ENCODE results near the gene PLXNA4.

PLXNA4 gene

DNA sequence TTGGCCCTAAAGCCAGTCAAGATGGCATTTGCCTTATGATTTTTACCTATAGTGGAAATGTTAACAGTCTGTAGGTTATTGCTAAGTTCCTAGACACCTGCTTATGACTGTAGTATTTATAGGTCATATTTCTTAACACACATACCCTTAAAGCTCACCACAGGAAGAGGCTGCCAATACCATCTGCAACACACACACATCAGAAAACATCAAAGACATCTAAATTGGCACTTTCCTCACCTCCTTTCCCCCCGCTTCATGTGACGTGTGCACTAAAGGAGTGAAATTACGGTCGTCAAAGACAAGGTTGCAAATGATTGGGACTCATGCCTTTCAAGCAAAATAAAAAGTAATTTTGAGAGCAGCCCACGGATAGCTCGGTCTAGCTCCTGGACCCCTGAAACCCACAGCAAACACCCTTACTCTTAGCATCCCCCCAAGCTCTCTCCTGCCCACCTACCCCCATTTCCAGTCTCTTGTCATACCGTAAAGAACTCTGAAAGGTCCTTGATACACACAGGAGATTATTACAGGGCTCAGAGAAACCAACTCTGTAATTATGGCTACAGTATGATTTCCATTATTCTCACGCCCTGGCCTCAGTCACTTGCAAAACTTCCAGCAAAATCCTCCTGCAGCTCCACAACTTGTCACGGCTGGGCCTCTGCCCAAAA is 90.5 kb downstream of the PLXNA4 start:
- Histone ChIP-seq H3K4me1 (ENCODE audit: insufficient read depth, low read length) (peaks cover 5% of the 10 kb centered on the region; the same call in 1 of the 2 replicates), H3K27me3 (ENCODE audit: insufficient read depth, low read length) (no peaks in the 10 kb centered on the region), H3K27ac (ENCODE audit: low read depth, low read length) (no peak overlapping the region), H3K36me3 (ENCODE audit: insufficient read depth, low read length) (no peaks in the 10 kb centered on the region), H3K4me3 (ENCODE audit: low read length) (no peak overlapping the region), H3K9me3 (ENCODE audit: insufficient read depth, low read depth, low read length) (no peaks in the 10 kb centered on the region), H3K9ac (ENCODE audit: low read depth, low read length) (no peak overlapping the region)
- 93% methylated on average over 9 of the region's 9 CpGs for WGBS

- H3K27ac ChIP-seq (ENCODE audit: low read depth, low read length): no peak overlapping the region
- peaks cover 5% of the 10 kb centered on the region; the same call in 1 of the 2 replicates for H3K4me1 ChIP-seq (ENCODE audit: insufficient read depth, low read length)
- no peaks in the 10 kb centered on the region for H3K36me3 ChIP-seq (ENCODE audit: insufficient read depth, low read length)
- 95% methylated on average over 4 of the region's 6 CpGs for WGBS
- H3K4me3 ChIP-seq (ENCODE audit: low read length): no peak overlapping the region
- no peaks in the 10 kb centered on the region for H3K27me3 ChIP-seq (ENCODE audit: insufficient read depth, low read length)
- no peaks in the 10 kb centered on the region for H3K9me3 ChIP-seq (ENCODE audit: insufficient read depth, low read depth, low read length)
- H3K9ac ChIP-seq (ENCODE audit: low read depth, low read length): no peak overlapping the region
These were observed 91.1 kb downstream of the PLXNA4 start for GRCh38 chr7:132485136-132485535.

- no peak overlapping the region for H3K9ac ChIP-seq (ENCODE audit: low read depth, low read length)
- H3K9me3 ChIP-seq (ENCODE audit: insufficient read depth, low read depth, low read length): no peaks in the 10 kb centered on the region
- WGBS: 94% methylated on average over 8 of the region's 8 CpGs
- H3K27ac ChIP-seq (ENCODE audit: low read depth, low read length): no peak overlapping the region
- H3K36me3 ChIP-seq (ENCODE audit: insufficient read depth, low read length): no peaks in the 10 kb centered on the region
- H3K4me3 ChIP-seq (ENCODE audit: low read length): no peak overlapping the region
- H3K4me1 ChIP-seq (ENCODE audit: insufficient read depth, low read length): peaks cover 5% of the 10 kb centered on the region; the same call in 1 of the 2 replicates
- H3K27me3 ChIP-seq (ENCODE audit: insufficient read depth, low read length): no peaks in the 10 kb centered on the region
These were observed 93.4 kb downstream of the PLXNA4 start for GRCh38 chr7:132482866-132483265.

DNA sequence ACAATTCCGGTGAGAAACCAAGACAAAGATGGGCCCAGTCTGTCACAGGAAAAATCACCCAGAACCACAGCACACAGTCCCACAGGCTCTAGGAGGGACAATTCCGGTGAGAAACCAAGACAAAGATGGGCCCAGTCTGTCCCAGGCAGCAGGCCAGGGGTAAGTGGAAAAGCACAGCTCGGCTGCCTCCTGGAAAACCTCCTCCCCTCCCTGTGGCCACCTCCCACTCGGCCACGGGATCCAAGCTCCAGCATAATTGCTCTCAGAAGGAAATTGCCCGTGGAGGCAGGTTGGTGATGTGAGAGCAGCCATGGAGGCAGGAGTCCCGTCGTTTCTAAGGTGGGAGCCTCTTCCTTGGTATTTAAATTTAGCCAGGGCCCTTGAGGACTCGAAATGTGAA is 95.7 kb downstream of the PLXNA4 start:
- Histone ChIP-seq H3K36me3 (ENCODE audit: insufficient read depth, low read length) (no peaks in the 10 kb centered on the region), H3K4me1 (ENCODE audit: insufficient read depth, low read length) (peaks cover 6% of the 10 kb centered on the region), H3K4me3 (ENCODE audit: low read length) (no peak overlapping the region), H3K27me3 (ENCODE audit: insufficient read depth, low read length) (peaks cover 8% of the 10 kb centered on the region; the same call in 1 of the 2 replicates), H3K9me3 (ENCODE audit: insufficient read depth, low read depth, low read length) (no peaks in the 10 kb centered on the region), H3K27ac (ENCODE audit: low read depth, low read length) (no peak overlapping the region), H3K9ac (ENCODE audit: low read depth, low read length) (no peak overlapping the region)
- 88% methylated on average over 9 of the region's 9 CpGs for WGBS

DNA sequence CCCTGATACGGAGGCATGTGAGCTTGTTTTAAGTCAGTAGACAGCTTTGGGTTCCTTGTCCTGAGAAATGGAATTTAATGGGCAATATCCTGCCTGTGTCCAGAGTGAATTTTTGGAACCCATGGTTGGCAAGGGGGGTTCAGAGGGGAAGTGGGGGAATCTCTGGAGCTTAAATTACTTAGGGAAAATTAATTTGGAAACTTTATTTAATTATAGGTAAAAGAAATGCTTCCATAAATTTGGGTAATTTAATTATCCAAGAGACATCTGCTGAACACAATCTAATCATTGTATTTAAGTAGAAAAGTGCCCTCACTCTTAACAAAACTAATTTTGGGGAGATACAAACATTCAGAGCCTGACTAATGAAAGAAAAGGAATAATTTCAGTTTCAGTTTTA is 99.7 kb downstream of the PLXNA4 start:
- H3K9me3 ChIP-seq (ENCODE audit: insufficient read depth, low read depth, low read length): no peaks in the 10 kb centered on the region
- peaks cover 8% of the 10 kb centered on the region; the same call in 1 of the 2 replicates for H3K27me3 ChIP-seq (ENCODE audit: insufficient read depth, low read length)
- 96% methylated on average over 1 of the region's 1 CpG for WGBS
- H3K36me3 ChIP-seq (ENCODE audit: insufficient read depth, low read length): no peaks in the 10 kb centered on the region
- peaks cover 24% of the 10 kb centered on the region for H3K4me1 ChIP-seq (ENCODE audit: insufficient read depth, low read length)
- H3K4me3 ChIP-seq (ENCODE audit: low read length): no peak overlapping the region
- H3K9ac ChIP-seq (ENCODE audit: low read depth, low read length): no peak overlapping the region
- H3K27ac ChIP-seq (ENCODE audit: low read depth, low read length): no peak overlapping the region

GRCh38 chr7:132475669-132476116 is 100.6 kb downstream of the PLXNA4 start:
- H3K9me3 ChIP-seq (ENCODE audit: insufficient read depth, low read depth, low read length): no peaks in the 10 kb centered on the region
- H3K27me3 ChIP-seq (ENCODE audit: insufficient read depth, low read length): peaks cover 8% of the 10 kb centered on the region; the same call in 1 of the 2 replicates
- no peak overlapping the region for H3K27ac ChIP-seq (ENCODE audit: low read depth, low read length)
- H3K9ac ChIP-seq (ENCODE audit: low read depth, low read length): no peak overlapping the region
- no peaks in the 10 kb centered on the region for H3K36me3 ChIP-seq (ENCODE audit: insufficient read depth, low read length)
- peak overlapping the region; percentile 28 for H3K4me3 ChIP-seq (ENCODE audit: low read length)
- 11% methylated on average over 8 of the region's 8 CpGs for WGBS
- peaks cover 24% of the 10 kb centered on the region for H3K4me1 ChIP-seq (ENCODE audit: insufficient read depth, low read length)

DNA sequence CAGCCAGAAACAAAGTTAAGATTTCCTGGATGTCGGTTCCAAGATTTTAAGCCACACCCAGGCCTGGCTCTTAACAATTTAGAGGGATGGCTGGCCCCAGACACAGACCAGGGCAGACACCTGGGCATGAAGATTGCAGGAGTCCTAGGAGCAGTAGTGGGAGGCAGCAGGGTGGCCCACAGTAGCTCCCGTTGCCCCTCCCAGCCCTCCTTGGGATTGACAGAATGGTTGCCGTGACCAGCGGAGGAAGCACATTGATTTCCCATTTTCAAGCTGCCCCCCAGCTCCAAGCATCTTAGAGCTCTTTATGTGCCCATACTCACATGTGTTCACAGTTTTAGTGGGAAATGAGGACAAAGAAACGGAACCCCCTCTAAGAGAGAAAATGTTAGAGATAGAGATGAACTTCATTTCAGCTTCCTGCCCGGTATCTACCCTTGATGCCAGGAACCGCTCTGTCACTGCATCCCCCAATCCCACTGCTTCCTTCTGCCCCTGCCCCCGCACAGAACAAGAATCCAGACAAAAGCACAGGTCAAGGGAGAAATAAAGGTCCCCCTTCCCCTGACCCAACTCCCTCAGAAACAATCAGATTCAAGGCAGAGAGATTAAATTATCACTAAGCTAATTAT is 101.1 kb downstream of the PLXNA4 start:
- 29% methylated on average over 7 of the region's 8 CpGs for WGBS
- peak overlapping the region; percentile 28 for H3K4me3 ChIP-seq (ENCODE audit: low read length)
- H3K27ac ChIP-seq (ENCODE audit: low read depth, low read length): no peak overlapping the region
- no peak overlapping the region for H3K9ac ChIP-seq (ENCODE audit: low read depth, low read length)
- no peaks in the 10 kb centered on the region for H3K36me3 ChIP-seq (ENCODE audit: insufficient read depth, low read length)
- H3K27me3 ChIP-seq (ENCODE audit: insufficient read depth, low read length): peaks cover 8% of the 10 kb centered on the region; the same call in 1 of the 2 replicates
- no peaks in the 10 kb centered on the region for H3K9me3 ChIP-seq (ENCODE audit: insufficient read depth, low read depth, low read length)
- peaks cover 24% of the 10 kb centered on the region for H3K4me1 ChIP-seq (ENCODE audit: insufficient read depth, low read length)

- Histone ChIP-seq H3K9ac (ENCODE audit: low read depth, low read length) (no peak overlapping the region), H3K4me1 (ENCODE audit: insufficient read depth, low read length) (peaks cover 24% of the 10 kb centered on the region), H3K4me3 (ENCODE audit: low read length) (no peak overlapping the region), H3K27me3 (ENCODE audit: insufficient read depth, low read length) (peaks cover 8% of the 10 kb centered on the region; the same call in 1 of the 2 replicates), H3K36me3 (ENCODE audit: insufficient read depth, low read length) (no peaks in the 10 kb centered on the region), H3K9me3 (ENCODE audit: insufficient read depth, low read depth, low read length) (no peaks in the 10 kb centered on the region), H3K27ac (ENCODE audit: low read depth, low read length) (no peak overlapping the region)
- WGBS: 73% methylated on average over 10 of the region's 10 CpGs
These were observed 103.7 kb downstream of the PLXNA4 start for GRCh38 chr7:132472463-132473120.

DNA sequence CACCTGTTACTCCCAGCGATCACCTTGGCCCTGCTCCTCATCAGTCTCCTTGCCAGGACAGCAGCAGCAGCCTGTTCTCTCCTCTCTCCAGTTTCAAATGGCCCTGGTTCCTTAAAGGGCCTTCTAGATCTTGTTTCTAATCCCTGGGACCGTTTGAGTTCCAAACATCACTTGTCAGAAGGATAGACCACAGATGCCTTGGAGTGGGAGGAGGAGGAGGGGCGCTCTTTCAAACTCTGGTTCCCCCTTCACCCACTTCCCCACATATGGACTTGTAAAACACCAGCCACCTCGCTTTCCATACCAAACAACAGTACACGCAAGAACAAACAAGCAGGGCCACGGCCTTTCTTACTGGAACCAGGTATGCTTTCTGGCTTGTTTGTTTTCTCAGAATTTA is 104.8 kb downstream of the PLXNA4 start:
- WGBS: 83% methylated on average over 5 of the region's 6 CpGs
- H3K27ac ChIP-seq (ENCODE audit: low read depth, low read length): no peak overlapping the region
- H3K27me3 ChIP-seq (ENCODE audit: insufficient read depth, low read length): peaks cover 8% of the 10 kb centered on the region; the same call in 1 of the 2 replicates

DNA sequence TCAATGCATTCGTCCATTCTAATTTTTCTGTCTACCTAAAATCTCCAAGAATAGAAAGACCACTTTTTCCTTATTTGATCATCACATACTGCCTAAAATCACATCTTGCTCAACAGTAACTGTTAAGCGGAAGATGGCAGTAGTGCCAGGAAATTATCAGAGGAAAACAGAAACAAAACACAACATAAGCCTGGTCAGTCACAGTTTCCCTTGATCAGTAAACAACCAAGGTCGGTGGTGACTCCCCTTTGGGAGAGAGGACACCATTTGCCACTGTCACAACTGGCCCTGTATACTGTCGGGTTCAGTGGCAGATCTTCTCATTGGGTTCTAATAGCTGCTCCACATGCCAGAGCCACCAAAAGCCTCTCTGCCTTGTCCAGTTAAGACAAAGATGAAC is 106.6 kb downstream of the PLXNA4 start:
- H3K36me3 ChIP-seq (ENCODE audit: insufficient read depth, low read length): no peaks in the 10 kb centered on the region
- no peak overlapping the region for H3K27ac ChIP-seq (ENCODE audit: low read depth, low read length)
- WGBS: 70% methylated on average over 4 of the region's 4 CpGs
- no peak overlapping the region for H3K4me3 ChIP-seq (ENCODE audit: low read length)
- H3K27me3 ChIP-seq (ENCODE audit: insufficient read depth, low read length): no peaks in the 10 kb centered on the region
- H3K9me3 ChIP-seq (ENCODE audit: insufficient read depth, low read depth, low read length): no peaks in the 10 kb centered on the region
- peaks cover 10% of the 10 kb centered on the region for H3K4me1 ChIP-seq (ENCODE audit: insufficient read depth, low read length)
- no peak overlapping the region for H3K9ac ChIP-seq (ENCODE audit: low read depth, low read length)

More for the DNA sequence above, 104.8 kb downstream of the PLXNA4 start:
- Histone ChIP-seq H3K36me3 (ENCODE audit: insufficient read depth, low read length) (no peaks in the 10 kb centered on the region), H3K4me3 (ENCODE audit: low read length) (no peak overlapping the region), H3K9ac (ENCODE audit: low read depth, low read length) (no peak overlapping the region), H3K4me1 (ENCODE audit: insufficient read depth, low read length) (peaks cover 24% of the 10 kb centered on the region), H3K9me3 (ENCODE audit: insufficient read depth, low read depth, low read length) (no peaks in the 10 kb centered on the region)

- Histone ChIP-seq H3K9ac (ENCODE audit: low read depth, low read length) (no peak overlapping the region), H3K4me1 (ENCODE audit: insufficient read depth, low read length) (peaks cover 6% of the 10 kb centered on the region; the same call in 1 of the 2 replicates), H3K27ac (ENCODE audit: low read depth, low read length) (no peak overlapping the region), H3K36me3 (ENCODE audit: insufficient read depth, low read length) (no peaks in the 10 kb centered on the region), H3K27me3 (ENCODE audit: insufficient read depth, low read length) (no peaks in the 10 kb centered on the region), H3K9me3 (ENCODE audit: insufficient read depth, low read depth, low read length) (no peaks in the 10 kb centered on the region), H3K4me3 (ENCODE audit: low read length) (no peak overlapping the region)
- WGBS: 95% methylated on average over 1 of the region's 1 CpG
These were observed 107.0 kb downstream of the PLXNA4 start for GRCh38 chr7:132469264-132469663.

Measured in HUES64 (cell line).